ENCODE results near the gene PNMT. TPM values are rescaled to one million over a fixed set of nuclear protein-coding genes. Genes with fewer than 3 reads are reported as not detected.
"Not testable (repeated sequence)": the region's sequence is repeated elsewhere in the genome, so short reads cannot be mapped to it uniquely, and the experiment has no call there.

PNMT gene
- total and polyA plus RNA-seq, 2 donors (not counting 3 experiments of a cell fraction or from before 2014, with no cell fraction given): 0.11 TPM; not detected in 1

- Histone ChIP-seq H3K27ac (ENCODE audit: insufficient read depth, low read depth, low read length) (no peak overlapping the region), H4K20me1 (replicated peaks; ENCODE audit: control insufficient read depth, extremely low read depth, insufficient read depth, low read length) (no peaks in the 10 kb centered on the region), H3K36me3 (ENCODE audit: control insufficient read depth in 2 of 2, extremely low read depth in 1 of 2, insufficient read depth in 2 of 2, low read length in 2 of 2) (no peaks in the 10 kb centered on the region), H3K4me2 (ENCODE audit: insufficient read depth, low read length) (no peak overlapping the region), H3K9me1 (replicated peaks; ENCODE audit: control insufficient read depth, extremely low read depth, insufficient read depth, low read length) (no peaks in the 10 kb centered on the region), H2AFZ (ENCODE audit: low read depth, low read length) (no peak overlapping the region), H3K4me3 (replicated peaks in 1 of 3; ENCODE audit: insufficient read depth in 1 of 3, low read depth in 1 of 3, low read length in 3 of 3) (no peak overlapping the region), H3K9me3 (replicated peaks; ENCODE audit: control insufficient read depth, insufficient read depth, low read length) (no peaks in the 10 kb centered on the region), H3K4me1 (ENCODE audit: control insufficient read depth, extremely low read depth, insufficient read depth, low read length) (no peaks in the 10 kb centered on the region), H3K9ac (replicated peaks; ENCODE audit: extremely low read depth, insufficient read depth, low read length) (no peak overlapping the region), H3K27me3 (ENCODE audit: control insufficient read depth in 2 of 2, insufficient read depth in 2 of 2, low read length in 2 of 2) (peaks cover 0 to 2% of the 10 kb centered on the region in 2 experiments), H3K79me2 (ENCODE audit: control insufficient read depth, insufficient read depth, low read length) (no peaks in the 10 kb centered on the region)
- CTCF ChIA-PET: no interaction called here
- DNase-seq (ENCODE audit: low read depth, low spot score) (no peak), FAIRE-seq (no peak)
- intact Hi-C loops (cut with micrococcal nuclease): no loop called here
- no peak for TF ChIP-seq JUN (IDR thresholded peaks at IDR 0.05; ENCODE audit: borderline replicate concordance, insufficient read depth, insufficient read length, low read depth)
- dilution Hi-C loops (cut with MboI; ENCODE audit: extremely low pct_ligation_motif_present, low sequenced_read_pairs): no loop called here
- POLR2A ChIA-PET: no interaction called here
- no TSS peak for BruUV-seq (replicated peaks)
These were observed 29.7 kb downstream of the PNMT start for GRCh38 chr17:39697961-39698360.

- dilution Hi-C loops (cut with MboI; ENCODE audit: extremely low pct_ligation_motif_present, low sequenced_read_pairs); H3K4me1 ChIP-seq (ENCODE audit: control insufficient read depth, extremely low read depth, insufficient read depth, low read length); intact Hi-C loops (cut with micrococcal nuclease); H4K20me1 ChIP-seq (replicated peaks; ENCODE audit: control insufficient read depth, extremely low read depth, insufficient read depth, low read length); H3K9me1 ChIP-seq (replicated peaks; ENCODE audit: control insufficient read depth, extremely low read depth, insufficient read depth, low read length); H3K36me3 ChIP-seq (ENCODE audit: control insufficient read depth in 2 of 2, extremely low read depth in 1 of 2, insufficient read depth in 2 of 2, low read length in 2 of 2); POLR2A ChIA-PET; FAIRE-seq; H3K27me3 ChIP-seq (ENCODE audit: control insufficient read depth in 2 of 2, insufficient read depth in 2 of 2, low read length in 2 of 2); BruUV-seq (replicated peaks); H3K27ac ChIP-seq (ENCODE audit: insufficient read depth, low read depth, low read length); H3K79me2 ChIP-seq (ENCODE audit: control insufficient read depth, insufficient read depth, low read length); DNase-seq (ENCODE audit: low read depth, low spot score); H3K9me3 ChIP-seq (replicated peaks; ENCODE audit: control insufficient read depth, insufficient read depth, low read length): not testable (repeated sequence)
- H3K4me3 ChIP-seq (replicated peaks in 1 of 3; ENCODE audit: insufficient read depth in 1 of 3, low read depth in 1 of 3, low read length in 3 of 3): peak overlapping the region; percentile 44 to 58 (median 52)
- H3K4me2 ChIP-seq (ENCODE audit: insufficient read depth, low read length): peak overlapping the region; percentile 73
- H3K9ac ChIP-seq (replicated peaks; ENCODE audit: extremely low read depth, insufficient read depth, low read length): peak overlapping the region; percentile 39
- CTCF ChIA-PET: interaction anchor here (0.9 to 2.3 kb wide), 11 partner anchors 11 to 77 kb away, joined by 3 to 20 read pairs (median 4); partner anchors contain the start of genes MIEN1, PGAP3 and PNMT
- H2AFZ ChIP-seq (ENCODE audit: low read depth, low read length): peak overlapping the region; percentile 10
These were observed 31.0 kb downstream of the PNMT start for GRCh38 chr17:39699157-39699817.

Data from endothelial cell of umbilical vein (primary cell).